HL-60 (cell line): ENCODE data around the gene INSM1.

ENCODE experiments used
- DNase-seq, 2 experiments: peaks; one replicate each; pipeline ENCODE4 v3.0.0-alpha.2; 2010 to 2020; ENCODE audit warnings: low read depth in 1 of 2, low spot score in 1 of 2
- H3K27ac ChIP-seq: fragments of 250-450 bp; sonication (Bioruptor Pico); replicated peaks from 2 replicates; pipeline ENCODE4 v1.5.1; 2020; ENCODE audit warnings: mild to moderate bottlenecking, moderate library complexity
- H3K27me3 ChIP-seq: fragments of 250-450 bp; sonication (Bioruptor Pico); 2 replicates; pipeline ENCODE4 v1.5.1; 2021; ENCODE audit warnings: mild to moderate bottlenecking, moderate library complexity; ENCODE audit not compliant: insufficient read depth, poor library complexity, severe bottlenecking
- H3K4me3 ChIP-seq: replicated peaks from 2 replicates; pipeline ENCODE4 v1.5.1; 2011; ENCODE audit warnings: mild to moderate bottlenecking, control low read depth, low read length; ENCODE audit not compliant: insufficient read depth
- GABPA ChIP-seq: IDR thresholded peaks from 2 replicates; pipeline ENCODE4 v1.6.1; 2012; ENCODE audit warnings: low read depth
- POLR2AphosphoS5 ChIP-seq: IDR thresholded peaks from 2 replicates; pipeline ENCODE4 v1.6.1; 2012; ENCODE audit warnings: low read depth
- SPI1 ChIP-seq: IDR thresholded peaks from 2 replicates; pipeline ENCODE4 v1.6.1; 2012; ENCODE audit warnings: low read depth, mild to moderate bottlenecking, borderline replicate concordance
- TF ChIP-seq, protein P1 (sequence below): IDR thresholded peaks from one replicate; pipeline ENCODE4 v1.5.1; 2011; ENCODE audit warnings: low read length, control low read depth, inconsistent platforms; ENCODE audit not compliant: insufficient read depth
- TF ChIP-seq, protein P2 (sequence below): IDR thresholded peaks from 2 replicates; pipeline ENCODE4 v1.6.1; 2012; ENCODE audit warnings: low read depth; ENCODE audit not compliant: insufficient replicate concordance

Gene INSM1

GRCh38 chr20:20404633-20405032, 36.7 kb downstream of the INSM1 start:
- DNase-seq = no peak
- Histone ChIP-seq H3K27me3 (no peaks in the 10 kb centered on the region), H3K27ac (no peak overlapping the region), H3K4me3 (no peak overlapping the region)
- no peak for TF ChIP-seq POLR2AphosphoS5
- TF ChIP-seq, protein P1, sequence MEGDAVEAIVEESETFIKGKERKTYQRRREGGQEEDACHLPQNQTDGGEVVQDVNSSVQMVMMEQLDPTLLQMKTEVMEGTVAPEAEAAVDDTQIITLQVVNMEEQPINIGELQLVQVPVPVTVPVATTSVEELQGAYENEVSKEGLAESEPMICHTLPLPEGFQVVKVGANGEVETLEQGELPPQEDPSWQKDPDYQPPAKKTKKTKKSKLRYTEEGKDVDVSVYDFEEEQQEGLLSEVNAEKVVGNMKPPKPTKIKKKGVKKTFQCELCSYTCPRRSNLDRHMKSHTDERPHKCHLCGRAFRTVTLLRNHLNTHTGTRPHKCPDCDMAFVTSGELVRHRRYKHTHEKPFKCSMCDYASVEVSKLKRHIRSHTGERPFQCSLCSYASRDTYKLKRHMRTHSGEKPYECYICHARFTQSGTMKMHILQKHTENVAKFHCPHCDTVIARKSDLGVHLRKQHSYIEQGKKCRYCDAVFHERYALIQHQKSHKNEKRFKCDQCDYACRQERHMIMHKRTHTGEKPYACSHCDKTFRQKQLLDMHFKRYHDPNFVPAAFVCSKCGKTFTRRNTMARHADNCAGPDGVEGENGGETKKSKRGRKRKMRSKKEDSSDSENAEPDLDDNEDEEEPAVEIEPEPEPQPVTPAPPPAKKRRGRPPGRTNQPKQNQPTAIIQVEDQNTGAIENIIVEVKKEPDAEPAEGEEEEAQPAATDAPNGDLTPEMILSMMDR = no peak
- TF ChIP-seq GABPA = no peak
- TF ChIP-seq SPI1 = no peak
- TF ChIP-seq, protein P2, sequence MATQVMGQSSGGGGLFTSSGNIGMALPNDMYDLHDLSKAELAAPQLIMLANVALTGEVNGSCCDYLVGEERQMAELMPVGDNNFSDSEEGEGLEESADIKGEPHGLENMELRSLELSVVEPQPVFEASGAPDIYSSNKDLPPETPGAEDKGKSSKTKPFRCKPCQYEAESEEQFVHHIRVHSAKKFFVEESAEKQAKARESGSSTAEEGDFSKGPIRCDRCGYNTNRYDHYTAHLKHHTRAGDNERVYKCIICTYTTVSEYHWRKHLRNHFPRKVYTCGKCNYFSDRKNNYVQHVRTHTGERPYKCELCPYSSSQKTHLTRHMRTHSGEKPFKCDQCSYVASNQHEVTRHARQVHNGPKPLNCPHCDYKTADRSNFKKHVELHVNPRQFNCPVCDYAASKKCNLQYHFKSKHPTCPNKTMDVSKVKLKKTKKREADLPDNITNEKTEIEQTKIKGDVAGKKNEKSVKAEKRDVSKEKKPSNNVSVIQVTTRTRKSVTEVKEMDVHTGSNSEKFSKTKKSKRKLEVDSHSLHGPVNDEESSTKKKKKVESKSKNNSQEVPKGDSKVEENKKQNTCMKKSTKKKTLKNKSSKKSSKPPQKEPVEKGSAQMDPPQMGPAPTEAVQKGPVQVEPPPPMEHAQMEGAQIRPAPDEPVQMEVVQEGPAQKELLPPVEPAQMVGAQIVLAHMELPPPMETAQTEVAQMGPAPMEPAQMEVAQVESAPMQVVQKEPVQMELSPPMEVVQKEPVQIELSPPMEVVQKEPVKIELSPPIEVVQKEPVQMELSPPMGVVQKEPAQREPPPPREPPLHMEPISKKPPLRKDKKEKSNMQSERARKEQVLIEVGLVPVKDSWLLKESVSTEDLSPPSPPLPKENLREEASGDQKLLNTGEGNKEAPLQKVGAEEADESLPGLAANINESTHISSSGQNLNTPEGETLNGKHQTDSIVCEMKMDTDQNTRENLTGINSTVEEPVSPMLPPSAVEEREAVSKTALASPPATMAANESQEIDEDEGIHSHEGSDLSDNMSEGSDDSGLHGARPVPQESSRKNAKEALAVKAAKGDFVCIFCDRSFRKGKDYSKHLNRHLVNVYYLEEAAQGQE = no peak

GRCh38 chr20:20405623-20406022, 37.7 kb downstream of the INSM1 start:
- TF ChIP-seq, protein P2 = no peak
- TF ChIP-seq GABPA (no peak), SPI1 (no peak), POLR2AphosphoS5 (no peak)
- TF ChIP-seq, protein P1 = no peak

GRCh38 chr20:20406306-20406705, 38.4 kb downstream of the INSM1 start:
- no peaks in the 10 kb centered on the region for H3K27me3 ChIP-seq
- TF ChIP-seq POLR2AphosphoS5 (no peak), SPI1 (no peak), GABPA (no peak)
- TF ChIP-seq, protein P2 = no peak
- TF ChIP-seq, protein P1 = no peak
- no peak for DNase-seq
- no peak overlapping the region for H3K27ac ChIP-seq
- H3K4me3 ChIP-seq = no peak overlapping the region

More at GRCh38 chr20:20405623-20406022, 37.7 kb downstream of the INSM1 start:
- no peak overlapping the region for H3K4me3 ChIP-seq
- no peaks in the 10 kb centered on the region for H3K27me3 ChIP-seq
- no peak overlapping the region for H3K27ac ChIP-seq
- DNase-seq = no peak
